ENCODE results near the gene MKNK2. TPM values are rescaled to one million over a fixed set of nuclear protein-coding genes. Genes with fewer than 3 reads are reported as not detected.
"Not testable (repeated sequence)": the region's sequence is repeated elsewhere in the genome, so short reads cannot be mapped to it uniquely, and the experiment has no call there.

The MKNK2 gene
- total and polyA plus RNA-seq, 3 experiments from 2014 or later, result 50.8 to 147 (median 137) TPM

- Mint-ChIP-seq H3K4me3 (peak overlapping the region in 2 of 7 donors; percentile 8 to 50), H3K9me3 (peaks cover 0 to 2% (median 0%) of the 10 kb centered on the region in 5 donors), H3K27me3 (no peaks in the 10 kb centered on the region), H3K27ac (peak overlapping the region in 4 of 8 donors; percentile 52 to 79 (median 64)), H3K4me1 (peaks cover 18 to 24% (median 22%) of the 10 kb centered on the region in 3 donors), H3K36me3 (peaks cover 0 to 19% (median 0%) of the 10 kb centered on the region in 3 donors)
- Histone ChIP-seq H3K27me3 (ENCODE audit: insufficient read depth, low read length, poor library complexity, severe bottlenecking) (no peaks in the 10 kb centered on the region), H3K27ac (ENCODE audit: low read depth, low read length) (no peak overlapping the region), H3K36me3 (ENCODE audit: insufficient read depth, low read length) (peaks cover 4% of the 10 kb centered on the region), H3K9me3 (ENCODE audit: low read length) (no peaks in the 10 kb centered on the region), H3K4me3 (ENCODE audit: low read length) (no peak overlapping the region), H3K4me1 (ENCODE audit: insufficient read depth, low read length) (peaks cover 28% of the 10 kb centered on the region)
- ChIA-PET POLR2A (interaction anchor here (1.2 kb wide), 1 partner anchor 15 kb away, joined by 6 read pairs; no protein-coding TSS in a partner anchor), CTCF (interaction anchor here (0.6 to 0.7 kb wide), 2 partner anchors 10 to 13 kb away, joined by 3 read pairs; no protein-coding TSS in a partner anchor)
- peak; percentile 42 to 72 (median 58) for DNase-seq
Observed at GRCh38 chr19:2034729-2035589, 16.1 kb downstream of the MKNK2 start.

- Mint-ChIP-seq H3K36me3 (peaks cover 0 to 15% (median 0%) of the 10 kb centered on the region in 3 donors), H3K4me1 (peaks cover 18 to 24% (median 22%) of the 10 kb centered on the region in 3 donors)
- not testable (repeated sequence) for H3K36me3 ChIP-seq (ENCODE audit: insufficient read depth, low read length); H3K27ac ChIP-seq (ENCODE audit: low read depth, low read length); H3K27me3 ChIP-seq (ENCODE audit: insufficient read depth, low read length, poor library complexity, severe bottlenecking); H3K27me3 Mint-ChIP-seq; H3K4me3 Mint-ChIP-seq; H3K27ac Mint-ChIP-seq; H3K9me3 ChIP-seq (ENCODE audit: low read length); H3K4me3 ChIP-seq (ENCODE audit: low read length); DNase-seq; H3K9me3 Mint-ChIP-seq
- H3K4me1 ChIP-seq (ENCODE audit: insufficient read depth, low read length), result peaks cover 28% of the 10 kb centered on the region
- POLR2A ChIA-PET, result interaction anchor here (0.6 to 1.2 kb wide), 2 partner anchors 16 to 160 kb away, joined by 6 to 11 read pairs; no protein-coding TSS in a partner anchor
- CTCF ChIA-PET, result interaction anchor here (0.7 to 1.1 kb wide), 3 partner anchors 11 to 27 kb away, joined by 3 read pairs; no protein-coding TSS in a partner anchor
Observed at GRCh38 chr19:2034253-2034652, 16.8 kb downstream of the MKNK2 start.

GRCh38 chr19:2033825-2034159, 17.3 kb downstream of the MKNK2 start:
- POLR2A ChIA-PET, result interaction anchor here (0.6 kb wide), 2 partner anchors 12 to 159 kb away, joined by 3 to 11 read pairs; no protein-coding TSS in a partner anchor
- no peak overlapping the region for H3K27ac ChIP-seq (ENCODE audit: low read depth, low read length)
- DNase-seq, result no peak
- H3K4me3 ChIP-seq (ENCODE audit: low read length), result no peak overlapping the region
- no peak overlapping the region for H3K4me3 Mint-ChIP-seq
- CTCF ChIA-PET, result interaction anchor here (0.7 to 1.1 kb wide), 2 partner anchors 14 to 27 kb away, joined by 3 read pairs; no protein-coding TSS in a partner anchor
- H3K9me3 Mint-ChIP-seq, result peaks cover 0 to 2% (median 0%) of the 10 kb centered on the region in 5 donors
- peaks cover 0 to 10% (median 0%) of the 10 kb centered on the region in 3 donors for H3K36me3 Mint-ChIP-seq
- H3K4me1 Mint-ChIP-seq, result peaks cover 18 to 24% (median 22%) of the 10 kb centered on the region in 3 donors
- H3K36me3 ChIP-seq (ENCODE audit: insufficient read depth, low read length), result peaks cover 3% of the 10 kb centered on the region
- H3K27me3 ChIP-seq (ENCODE audit: insufficient read depth, low read length, poor library complexity, severe bottlenecking), result no peaks in the 10 kb centered on the region
- H3K4me1 ChIP-seq (ENCODE audit: insufficient read depth, low read length), result peaks cover 28% of the 10 kb centered on the region
- no peaks in the 10 kb centered on the region for H3K9me3 ChIP-seq (ENCODE audit: low read length)
- peak overlapping the region in 1 of 8 donors; percentile 43 for H3K27ac Mint-ChIP-seq
- no peaks in the 10 kb centered on the region for H3K27me3 Mint-ChIP-seq

GRCh38 chr19:2033115-2033824, 17.8 kb downstream of the MKNK2 start:
- H3K27me3 ChIP-seq (ENCODE audit: insufficient read depth, low read length, poor library complexity, severe bottlenecking), result no peaks in the 10 kb centered on the region
- peaks cover 18 to 24% (median 22%) of the 10 kb centered on the region in 3 donors for H3K4me1 Mint-ChIP-seq
- H3K9me3 ChIP-seq (ENCODE audit: low read length), result no peaks in the 10 kb centered on the region
- CTCF ChIA-PET, result interaction anchor here (0.7 to 1.1 kb wide), 3 partner anchors 14 to 26 kb away, joined by 3 read pairs; no protein-coding TSS in a partner anchor
- H3K4me1 ChIP-seq (ENCODE audit: insufficient read depth, low read length), result peaks cover 28% of the 10 kb centered on the region
- DNase-seq, result no peak
- H3K4me3 ChIP-seq (ENCODE audit: low read length), result no peak overlapping the region
- POLR2A ChIA-PET, result interaction anchor here (0.6 to 1.5 kb wide), 2 partner anchors 12 to 19 kb away, joined by 3 to 4 read pairs; no protein-coding TSS in a partner anchor
- no peaks in the 10 kb centered on the region for H3K27me3 Mint-ChIP-seq
- no peak overlapping the region for H3K27ac ChIP-seq (ENCODE audit: low read depth, low read length)
- peaks cover 0 to 7% (median 0%) of the 10 kb centered on the region in 3 donors for H3K36me3 Mint-ChIP-seq
- H3K4me3 Mint-ChIP-seq, result peak overlapping the region in 3 of 7 donors; percentile 3 to 51 (median 32)
- peaks cover 3% of the 10 kb centered on the region for H3K36me3 ChIP-seq (ENCODE audit: insufficient read depth, low read length)
- peak overlapping the region in 3 of 8 donors; percentile 45 to 97 (median 84) for H3K27ac Mint-ChIP-seq
- H3K9me3 Mint-ChIP-seq, result peaks cover 0 to 2% (median 0%) of the 10 kb centered on the region in 5 donors

GRCh38 chr19:2032296-2032941, 18.6 kb downstream of the MKNK2 start:
- Mint-ChIP-seq H3K36me3 (peaks cover 0 to 2% (median 0%) of the 10 kb centered on the region in 3 donors), H3K4me1 (peaks cover 18 to 24% (median 22%) of the 10 kb centered on the region in 3 donors), H3K27me3 (no peaks in the 10 kb centered on the region), H3K9me3 (peaks cover 0 to 2% (median 0%) of the 10 kb centered on the region in 5 donors), H3K27ac (peak overlapping the region; percentile 61 to 97 (median 78)), H3K4me3 (peak overlapping the region; percentile 30 to 82 (median 61))
- Histone ChIP-seq H3K27me3 (ENCODE audit: insufficient read depth, low read length, poor library complexity, severe bottlenecking) (no peaks in the 10 kb centered on the region), H3K4me1 (ENCODE audit: insufficient read depth, low read length) (peaks cover 28% of the 10 kb centered on the region), H3K36me3 (ENCODE audit: insufficient read depth, low read length) (peaks cover under 1% of the 10 kb centered on the region), H3K4me3 (ENCODE audit: low read length) (peak overlapping the region; percentile 44), H3K27ac (ENCODE audit: low read depth, low read length) (no peak overlapping the region), H3K9me3 (ENCODE audit: low read length) (no peaks in the 10 kb centered on the region)
- ChIA-PET CTCF (interaction anchor here (1.0 to 1.8 kb wide), 3 partner anchors 13 to 61 kb away, joined by 3 to 9 read pairs (median 4); no protein-coding TSS in a partner anchor), POLR2A (interaction anchor here (0.6 to 1.5 kb wide), 3 partner anchors 10 to 109 kb away, joined by 4 to 6 read pairs (median 4); no protein-coding TSS in a partner anchor)
- peak in 2 of 5 donors; percentile 38 to 47 for DNase-seq

GRCh38 chr19:2027361-2027760, 23.7 kb downstream of the MKNK2 start:
- Mint-ChIP-seq H3K27me3 (no peaks in the 10 kb centered on the region), H3K27ac (no peak overlapping the region), H3K4me3 (peak overlapping the region in 1 of 7 donors; percentile 26), H3K36me3 (no peaks in the 10 kb centered on the region), H3K4me1 (peaks cover 6 to 7% (median 7%) of the 10 kb centered on the region in 3 donors), H3K9me3 (no peaks in the 10 kb centered on the region)
- H3K9me3 ChIP-seq (ENCODE audit: low read length), result no peaks in the 10 kb centered on the region
- H3K36me3 ChIP-seq (ENCODE audit: insufficient read depth, low read length), result no peaks in the 10 kb centered on the region
- CTCF ChIA-PET, result no interaction called here
- DNase-seq, result no peak
- POLR2A ChIA-PET, result no interaction called here
- H3K4me3 ChIP-seq (ENCODE audit: low read length), result no peak overlapping the region
- peaks cover 7% of the 10 kb centered on the region for H3K4me1 ChIP-seq (ENCODE audit: insufficient read depth, low read length)
- H3K27ac ChIP-seq (ENCODE audit: low read depth, low read length), result no peak overlapping the region
- no peaks in the 10 kb centered on the region for H3K27me3 ChIP-seq (ENCODE audit: insufficient read depth, low read length, poor library complexity, severe bottlenecking)

GRCh38 chr19:2026770-2027169, 24.3 kb downstream of the MKNK2 start:
- Mint-ChIP-seq H3K9me3 (no peaks in the 10 kb centered on the region), H3K36me3 (no peaks in the 10 kb centered on the region), H3K27me3 (no peaks in the 10 kb centered on the region), H3K4me3 (no peak overlapping the region), H3K4me1 (peaks cover under 1% of the 10 kb centered on the region in 3 donors), H3K27ac (peak overlapping the region in 1 of 8 donors; percentile 19)
- POLR2A ChIA-PET, result no interaction called here
- H3K27ac ChIP-seq (ENCODE audit: low read depth, low read length), result no peak overlapping the region
- CTCF ChIA-PET, result no interaction called here
- H3K4me3 ChIP-seq (ENCODE audit: low read length), result no peak overlapping the region
- H3K27me3 ChIP-seq (ENCODE audit: insufficient read depth, low read length, poor library complexity, severe bottlenecking), result no peaks in the 10 kb centered on the region
- H3K4me1 ChIP-seq (ENCODE audit: insufficient read depth, low read length), result peaks cover under 1% of the 10 kb centered on the region
- H3K36me3 ChIP-seq (ENCODE audit: insufficient read depth, low read length), result no peaks in the 10 kb centered on the region
- no peaks in the 10 kb centered on the region for H3K9me3 ChIP-seq (ENCODE audit: low read length)
- no peak for DNase-seq
